RPMI8226 (cell line): ENCODE data around the gene H2BK1.

Experiments
- DNase-seq: peaks from one replicate; pipeline ENCODE4 v3.0.0-alpha.2; 2015

Gene H2BK1

DNA sequence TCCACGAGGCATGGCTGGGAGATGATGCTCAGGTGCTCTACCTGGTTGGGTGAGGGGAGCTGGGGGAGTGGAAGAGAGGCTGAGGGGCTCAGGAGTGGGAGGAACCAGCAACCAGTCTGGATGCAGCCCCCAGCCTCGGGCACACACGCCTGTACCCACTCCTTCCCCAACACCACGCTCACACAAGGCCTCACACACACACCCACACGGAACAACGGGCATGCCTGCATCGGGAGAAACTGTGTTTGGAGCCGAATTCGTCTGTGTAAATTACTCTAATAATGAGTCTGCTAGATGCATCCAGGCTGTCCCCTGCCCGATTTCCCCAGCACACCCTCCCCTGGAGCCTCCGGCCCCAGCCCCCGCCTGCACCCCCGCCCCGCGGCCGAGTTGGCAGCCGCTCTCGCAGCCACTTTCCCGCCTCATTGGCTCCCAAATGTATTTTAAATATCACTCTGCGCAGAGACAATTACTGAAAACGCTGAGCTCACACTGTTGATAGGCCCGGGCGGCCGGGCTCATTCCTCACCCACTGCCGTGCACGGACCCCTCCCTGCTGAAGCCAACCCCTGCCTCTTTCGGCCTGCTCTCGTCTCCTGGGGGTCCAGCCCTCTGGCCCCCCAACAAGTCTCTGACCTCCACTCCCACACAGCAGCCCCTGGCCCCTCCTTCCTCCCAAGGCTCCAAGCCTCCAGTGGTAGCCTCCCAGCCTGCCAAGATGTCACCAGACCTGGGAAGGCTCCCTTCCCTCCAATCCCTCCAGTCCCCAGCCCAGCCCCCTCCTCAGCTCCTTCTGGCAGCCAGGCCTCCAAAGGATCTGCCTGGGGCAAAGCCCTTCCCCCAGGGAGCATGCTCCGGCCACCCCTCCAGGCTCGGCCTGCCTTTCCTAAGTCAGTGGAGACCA lies 11.1 kb downstream of the H2BK1 start:
- no peak for DNase-seq

- no peak for DNase-seq
These were observed 12.4 kb downstream of the H2BK1 start for GRCh38 chr7:151197932-151198331.

DNA sequence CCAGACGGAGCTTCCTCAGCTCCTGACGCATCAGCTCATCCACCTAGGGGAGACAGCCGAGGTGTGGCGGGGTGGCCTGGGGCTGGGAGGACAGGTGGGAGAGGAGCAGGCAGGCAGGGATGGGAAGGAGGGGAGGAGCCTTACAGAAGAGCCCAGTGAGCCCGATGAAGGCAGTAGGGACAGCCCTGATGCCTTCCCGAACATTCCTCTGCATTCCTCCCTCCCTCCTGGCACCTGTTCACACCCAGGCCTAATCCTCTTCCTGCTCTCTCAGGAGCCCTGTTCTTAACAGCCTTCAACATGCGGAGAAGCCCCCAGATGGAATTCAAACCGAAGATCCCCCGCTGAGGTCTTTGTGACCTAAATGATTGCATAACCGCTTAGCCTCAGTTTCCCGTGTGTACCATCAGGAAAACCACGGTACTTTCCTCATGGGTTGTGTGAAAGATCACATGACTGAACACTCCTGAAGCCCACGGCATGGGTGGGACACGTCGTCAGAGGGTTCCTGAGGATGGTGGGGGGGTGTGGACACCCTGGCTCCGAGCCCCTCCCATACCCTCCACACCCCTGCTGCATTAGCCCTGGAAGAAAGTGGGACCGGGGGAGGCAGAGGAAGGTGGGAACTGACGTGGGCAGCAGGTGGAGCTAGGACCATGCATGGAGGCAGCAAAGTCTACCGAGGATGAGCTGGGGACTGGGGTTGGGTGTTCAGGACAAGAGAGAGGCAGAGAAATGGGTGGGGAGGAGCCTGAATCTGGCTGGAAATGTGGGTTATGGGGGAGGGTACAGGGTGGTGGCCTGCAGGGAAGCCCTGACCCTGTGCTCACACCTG lies 14.5 kb downstream of the H2BK1 start:
- DNase-seq: no peak

GRCh38 chr7:151194188-151194587 lies 16.1 kb downstream of the H2BK1 start:
- DNase-seq: no peak

DNA sequence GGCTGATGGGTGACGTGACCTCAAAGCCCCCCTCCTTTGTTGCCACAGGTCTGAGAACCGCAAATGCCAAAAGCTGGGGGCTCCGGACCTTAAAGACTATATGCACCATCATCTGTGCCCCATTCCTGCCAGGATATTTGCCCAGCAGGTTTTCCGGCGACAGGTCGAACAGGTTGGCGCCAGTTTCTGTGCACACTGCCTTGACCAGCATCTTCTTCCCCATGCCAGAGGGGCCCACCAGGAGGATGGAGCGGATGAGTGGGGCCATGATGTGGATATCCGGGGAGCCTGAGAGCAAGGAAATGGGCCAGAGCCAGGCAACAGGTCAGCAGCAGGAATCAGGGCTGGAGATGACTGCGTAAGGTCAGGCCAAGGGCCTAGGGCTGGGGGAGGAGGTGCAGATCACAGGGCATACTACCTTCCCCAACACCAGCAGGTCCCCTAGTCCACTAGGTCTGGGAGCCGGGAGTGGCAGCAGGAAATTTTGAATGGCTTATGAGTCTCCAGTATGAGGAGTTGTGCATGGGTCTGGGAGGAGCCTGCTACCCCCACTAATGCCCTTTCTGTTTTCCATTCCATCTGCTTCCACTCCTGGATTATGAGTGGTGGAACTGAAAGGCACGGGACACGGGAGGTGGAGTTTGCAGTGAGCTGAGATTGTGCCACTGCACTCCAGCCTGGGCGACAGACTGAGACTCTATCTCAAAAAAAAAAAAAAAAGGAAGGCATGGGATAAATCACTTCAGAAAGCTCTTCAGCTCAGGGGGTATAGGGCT lies 16.9 kb downstream of the H2BK1 start:
- DNase-seq: no peak

GRCh38 chr7:151192002-151192539 lies 18.2 kb downstream of the H2BK1 start:
- no peak for DNase-seq

GRCh38 chr7:151191544-151191943 lies 18.7 kb downstream of the H2BK1 start:
- no peak for DNase-seq

DNA sequence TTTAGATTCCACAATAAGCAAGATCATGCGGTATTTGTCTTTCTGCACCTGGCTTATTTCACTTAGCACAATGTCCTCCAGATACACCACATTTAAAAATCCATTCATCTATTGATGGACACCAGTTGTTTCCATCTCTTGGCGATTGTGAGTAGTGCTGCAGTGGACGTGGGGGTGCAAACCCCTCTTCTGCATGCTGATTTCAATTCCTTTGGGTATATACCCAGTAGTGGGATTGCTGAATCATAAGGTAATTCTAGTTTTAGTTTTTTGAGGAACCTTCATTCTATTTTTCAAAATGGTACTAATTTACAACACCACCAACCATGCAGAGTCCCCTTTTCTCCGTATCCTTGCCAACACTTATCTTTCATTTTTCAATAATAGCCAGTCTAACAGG lies 21.2 kb downstream of the H2BK1 start:
- no peak for DNase-seq

DNA sequence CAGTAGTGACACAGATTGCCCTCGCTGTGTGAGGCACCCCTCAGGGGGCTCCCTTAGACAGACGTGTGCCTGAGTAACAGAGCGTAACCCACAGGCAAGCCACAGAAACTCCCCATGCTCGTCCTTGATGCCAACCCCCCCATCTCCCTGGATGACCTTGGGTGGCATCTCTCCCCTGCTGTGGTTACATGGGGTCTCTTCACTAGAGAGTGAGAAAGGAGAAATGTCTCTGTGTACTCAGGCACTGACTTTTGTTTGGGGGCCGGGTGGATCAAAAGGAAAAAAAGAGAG lies 22.1 kb downstream of the H2BK1 start:
- no peak for DNase-seq

GRCh38 chr7:151187409-151188251 lies 22.7 kb downstream of the H2BK1 start:
- DNase-seq: no peak

DNA sequence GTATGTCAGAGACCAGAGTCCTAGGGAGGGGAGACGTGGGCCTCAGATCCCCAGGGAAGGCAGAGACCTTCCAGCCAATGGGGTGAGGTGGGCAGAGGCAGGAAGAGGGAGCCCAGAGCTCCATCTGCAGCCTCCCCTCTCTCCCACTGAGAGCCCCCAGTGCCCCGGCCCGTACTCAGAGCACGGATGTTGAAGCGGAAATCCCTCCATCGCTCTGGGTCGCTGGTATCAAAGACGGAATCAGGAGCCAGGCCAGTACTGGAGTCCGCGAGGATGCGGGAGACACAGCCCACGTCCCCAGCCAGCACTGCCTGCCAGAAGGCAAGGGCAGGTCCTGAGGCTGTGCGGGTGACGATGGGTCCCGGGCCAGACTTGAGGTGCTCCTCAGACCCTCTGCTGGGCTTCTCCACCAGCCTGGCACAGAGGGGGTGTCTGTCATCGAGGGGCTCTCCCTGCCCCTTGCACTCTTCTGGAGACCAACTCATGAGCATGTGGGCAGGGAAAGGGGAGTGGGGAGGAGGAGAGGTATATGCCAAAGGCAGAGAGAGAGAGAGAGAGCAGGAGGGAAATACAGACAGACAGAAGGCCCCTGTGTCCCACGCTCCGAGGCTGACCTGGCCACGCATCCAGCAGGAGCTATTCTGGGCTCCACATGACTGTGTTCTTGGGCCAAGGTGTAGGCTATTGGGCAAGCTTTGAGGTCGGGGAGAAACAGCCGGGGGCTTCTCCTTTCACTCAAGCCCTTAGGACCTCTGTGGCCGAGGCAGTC lies 23.5 kb downstream of the H2BK1 start, which contains the start of gene ASB10:
Gene ASB10, minus strand, starts transcription at position 611 of the 769 bp plus-strand sequence. Its CDS starts 120 bp downstream, at position 491.
- DNase-seq: no peak

DNA sequence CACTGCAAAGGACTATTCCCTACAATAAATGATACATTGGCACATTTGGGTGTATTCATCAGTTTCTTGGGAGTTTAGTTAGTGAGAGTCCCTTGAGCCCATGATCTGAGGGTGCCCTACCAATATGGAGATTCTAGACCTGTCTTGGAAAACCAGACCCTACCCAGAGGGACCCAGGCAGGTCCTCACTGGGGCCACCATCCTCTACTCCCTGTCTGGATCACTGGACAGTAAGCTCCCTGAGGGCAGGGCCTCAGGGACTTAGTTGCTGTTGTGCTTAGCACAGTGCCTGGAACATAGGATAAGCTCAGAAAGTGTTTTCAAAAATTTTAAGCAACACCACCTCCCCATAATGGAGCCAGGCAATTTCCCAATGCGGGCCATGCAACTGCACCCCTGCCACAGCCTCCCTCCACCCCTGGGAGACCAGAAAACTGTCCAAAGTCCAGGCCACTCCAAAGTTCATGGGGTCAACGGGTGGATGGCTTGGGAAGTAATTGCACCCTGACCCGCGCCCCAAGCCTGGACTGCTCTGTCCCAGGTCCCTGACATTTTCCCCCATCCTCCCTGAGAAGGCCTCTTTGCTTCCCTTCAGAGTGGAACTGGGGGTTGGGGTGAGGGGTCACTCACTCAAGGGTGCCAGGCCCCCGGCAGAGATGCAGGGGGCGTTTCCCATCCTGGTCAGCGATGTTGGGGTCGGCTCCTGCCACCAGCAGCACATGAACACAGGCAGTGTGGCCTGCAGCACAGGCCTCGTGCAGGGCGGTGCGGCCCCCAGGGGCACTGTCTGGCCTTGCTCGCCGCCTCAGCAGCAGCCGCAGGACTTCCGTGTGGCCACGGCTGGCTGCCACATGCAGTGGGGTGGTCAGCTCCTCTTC lies 24.3 kb downstream of the H2BK1 start:
- DNase-seq: no peak

- DNase-seq: no peak
These were observed 29.3 kb downstream of the H2BK1 start for GRCh38 chr7:151181011-151181431.

DNA sequence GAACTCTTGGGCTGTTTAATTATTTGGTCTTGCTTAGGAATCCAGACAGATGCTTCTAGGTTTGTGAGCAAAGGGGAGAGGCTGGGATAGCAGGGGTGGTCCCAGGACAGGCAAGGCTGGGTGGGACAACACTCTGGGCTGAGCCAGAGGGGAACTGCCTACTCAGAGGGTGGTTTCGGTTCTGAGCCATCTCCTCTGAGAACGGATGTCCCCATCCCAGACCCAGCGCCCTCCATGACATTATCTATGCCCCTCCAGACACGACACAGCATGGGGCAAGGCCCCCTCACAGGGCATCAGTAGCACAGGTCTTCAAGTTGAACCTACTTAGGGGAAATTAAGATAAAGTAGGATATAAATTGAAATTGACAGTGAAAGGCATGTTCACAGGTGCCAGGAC lies 30.3 kb downstream of the H2BK1 start:
- DNase-seq: no peak

DNA sequence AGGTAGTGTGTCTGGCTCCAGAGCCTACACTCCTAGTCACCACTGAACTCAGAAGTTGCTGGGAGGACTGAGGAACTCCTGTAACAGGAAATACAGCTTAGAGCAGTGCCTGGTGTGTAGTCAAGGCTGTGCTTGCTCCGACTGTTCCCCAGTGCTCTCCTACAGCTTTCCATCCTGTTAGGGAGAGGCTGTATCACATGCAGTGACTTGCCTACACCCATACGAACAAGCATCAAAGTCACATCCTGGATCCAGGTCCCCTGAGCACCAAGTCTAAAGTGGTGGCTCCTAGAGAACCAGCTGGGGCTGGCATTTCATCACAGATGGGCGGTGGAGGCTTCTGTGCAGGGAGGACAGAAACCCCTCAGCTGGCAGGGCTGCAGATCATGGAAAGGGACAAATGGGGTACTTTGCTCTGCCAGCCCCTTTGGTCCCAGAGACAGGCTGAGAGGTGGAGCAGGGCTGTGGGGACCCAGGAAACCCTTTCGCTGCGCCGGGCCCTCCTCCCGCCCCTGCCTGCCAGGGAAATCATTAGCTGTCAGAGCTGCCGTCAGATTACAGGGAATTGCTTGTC lies 30.9 kb downstream of the H2BK1 start:
- DNase-seq: no peak

- no peak for DNase-seq
These were observed 31.5 kb downstream of the H2BK1 start for GRCh38 chr7:151178831-151179230.

- no peak for DNase-seq
These were observed 32.1 kb downstream of the H2BK1 start for GRCh38 chr7:151178236-151178635.

GRCh38 chr7:151177310-151177709 lies 33.0 kb downstream of the H2BK1 start:
- no peak for DNase-seq

DNA sequence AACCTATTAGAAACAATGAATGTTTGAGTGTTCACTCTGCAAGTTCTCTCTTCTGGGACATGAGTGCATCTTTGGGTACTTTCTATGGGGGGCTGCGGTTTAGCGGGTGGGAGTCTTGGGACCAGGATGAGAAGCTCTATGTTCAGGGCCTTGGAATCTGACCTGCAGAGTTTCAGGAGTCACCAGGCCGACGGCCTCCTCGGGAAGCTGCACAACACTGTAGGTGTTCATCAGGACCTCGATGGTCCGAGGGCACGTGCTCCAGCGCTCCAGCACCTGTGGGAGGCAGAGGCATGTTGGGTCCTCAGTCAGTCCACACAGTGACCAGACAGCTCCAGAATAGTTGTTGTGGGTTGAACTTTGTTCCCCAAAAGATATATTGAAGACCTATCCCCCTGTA lies 33.9 kb downstream of the H2BK1 start:
- DNase-seq: no peak
